SK-N-SH (cell line): ENCODE data around the gene RAD51. TPM values are rescaled to one million over a fixed set of nuclear protein-coding genes. Genes with fewer than 3 reads are reported as not detected.

Experiments used
- CTCF ChIA-PET: fragments of 300-600, 350-600 bp; formaldehyde crosslinking; extraction: SDS; loops from one replicate; lab custom pipeline; 2021; lab: Yijun Ruan, JAX
- POLR2A ChIA-PET: fragments of 350-600 bp; sonication (Branson Sonifier 250); formaldehyde crosslinking; extraction: SDS; loops from one replicate; lab custom pipeline; 2020; ENCODE audit warnings: antibody characterized with exemption, inconsistent platforms; lab: Yijun Ruan, JAX
- DNase-seq: peaks from one replicate; pipeline ENCODE4 v3.0.0; 2012
- H2AFZ ChIP-seq: fragments of 200-600 bp; sonication (generic); 2 replicates; pipeline ENCODE4 v1.8.1; 2016; ENCODE audit warnings: antibody characterized with exemption, mild to moderate bottlenecking, low read depth
- H3F3A ChIP-seq: fragments of 200-600 bp; sonication (generic); replicated peaks from 2 replicates; pipeline ENCODE3; 2016; ENCODE audit warnings: antibody characterized with exemption, mild to moderate bottlenecking; ENCODE audit not compliant: insufficient read depth
- H3K27ac ChIP-seq, 2 experiments: fragments of 200-500 bp in 1 of 2; fragments of 200-600 bp in 1 of 2; sonication (Bioruptor generic) in 1 of 2; sonication (generic), shearing (Covaris generic) in 1 of 2; 2 replicates each; pipeline versions ENCODE4 v1.5.1 to v1.6.1; 2014 to 2016; ENCODE audit warnings: low read depth in 2 of 2, inconsistent platforms in 1 of 2, low read length in 1 of 2, mild to moderate bottlenecking in 1 of 2, mixed read lengths in 1 of 2
- H3K27me3 ChIP-seq: fragments of 200-600 bp; sonication (generic), shearing (Covaris generic); 2 replicates; pipeline ENCODE4 v1.6.1; 2016; ENCODE audit warnings: mixed run types; ENCODE audit not compliant: insufficient read depth
- H3K36me3 ChIP-seq, 2 experiments: fragments of 200-500 bp in 1 of 2; fragments of 200-600 bp in 1 of 2; sonication (Bioruptor generic) in 1 of 2; sonication (generic) in 1 of 2; replicated peaks in 1 of 2; 2 replicates each; pipeline versions ENCODE3 to v1.5.1; 2014 to 2016; ENCODE audit warnings: low read length in 1 of 2, mild to moderate bottlenecking in 1 of 2; ENCODE audit not compliant: insufficient read depth in 2 of 2, control insufficient read depth in 1 of 2
- H3K4me1 ChIP-seq, 2 experiments: fragments of 200-500 bp in 1 of 2; fragments of 200-600 bp in 1 of 2; sonication (Bioruptor generic) in 1 of 2; sonication (generic), shearing (Covaris generic) in 1 of 2; 2 replicates each; pipeline versions ENCODE4 v1.5.1 to v1.6.1; 2014 to 2016; ENCODE audit warnings: low read depth in 1 of 2, low read length in 1 of 2, mixed run types in 1 of 2; ENCODE audit not compliant: insufficient read depth in 2 of 2, control insufficient read depth in 1 of 2
- H3K4me2 ChIP-seq: fragments of 200-600 bp; sonication (generic), shearing (Covaris generic); 2 replicates; pipeline ENCODE4 v1.6.1; 2017; ENCODE audit warnings: mixed run types
- H3K4me3 ChIP-seq, 2 experiments: fragments of 200-500 bp in 1 of 2; fragments of 200-600 bp in 1 of 2; sonication (Bioruptor generic) in 1 of 2; sonication (generic), shearing (Covaris generic) in 1 of 2; 2 replicates each; pipeline versions ENCODE4 v1.5.1 to v1.8.1; 2014 to 2016; ENCODE audit warnings: low read depth in 2 of 2, inconsistent platforms in 1 of 2, low read length in 1 of 2, mild to moderate bottlenecking in 1 of 2, mixed read lengths in 1 of 2, moderate library complexity in 1 of 2
- H3K79me2 ChIP-seq: fragments of 200-600 bp; sonication (generic); 2 replicates; pipeline ENCODE4 v1.8.1; 2017; ENCODE audit warnings: mild to moderate bottlenecking; ENCODE audit not compliant: insufficient read depth
- H3K9ac ChIP-seq: fragments of 200-600 bp; sonication (generic); 2 replicates; pipeline ENCODE4 v1.6.1; 2017; ENCODE audit warnings: mixed run types
- H3K9me2 ChIP-seq: fragments of 200-600 bp; sonication (generic); 2 replicates; pipeline ENCODE4 v1.6.1; 2017; ENCODE audit warnings: mixed run types
- H3K9me3 ChIP-seq: fragments of 200-600 bp; sonication (generic); 2 replicates; pipeline ENCODE4 v1.6.1; 2017; ENCODE audit warnings: mixed run types, mild to moderate bottlenecking, moderate library complexity
- H4K20me1 ChIP-seq: fragments of 200-600 bp; sonication (generic); 2 replicates; pipeline ENCODE4 v1.6.1; 2017; ENCODE audit warnings: mild to moderate bottlenecking, mixed run types; ENCODE audit not compliant: insufficient read depth
- CTCF ChIP-seq: fragments of 200-600 bp; sonication (generic); IDR thresholded peaks from 2 replicates; pipeline ENCODE4 v1.6.1; 2017; ENCODE audit warnings: antibody characterized with exemption, mild to moderate bottlenecking, moderate library complexity
- ELF1 ChIP-seq: IDR thresholded peaks from 2 replicates; pipeline ENCODE4 v1.4.0; 2012
- EP300 ChIP-seq, 2 experiments: IDR thresholded peaks; 2 replicates each; pipeline versions ENCODE4 v1.4.0 to v1.6.1; 2012; ENCODE audit warnings: borderline replicate concordance in 1 of 2, low read depth in 1 of 2, low read length in 1 of 2
- EZH2phosphoT487 ChIP-seq: fragments of 200-600 bp; sonication (generic); IDR thresholded peaks from 2 replicates; pipeline ENCODE4 v1.6.1; 2017; ENCODE audit warnings: low read depth, mixed run types, mild to moderate bottlenecking, antibody characterized with exemption, moderate library complexity, borderline replicate concordance
- FOSL2 ChIP-seq: IDR thresholded peaks from 2 replicates; pipeline ENCODE4 v1.4.0; 2012; ENCODE audit warnings: low read depth, mild to moderate bottlenecking, moderate library complexity, borderline replicate concordance
- FOXJ3 ChIP-seq: sonication (generic); formaldehyde crosslinking; IDR thresholded peaks from 2 replicates; pipeline ENCODE4 v1.5.1; 2020; ENCODE audit warnings: mild to moderate bottlenecking, missing genetic modification reagents
- FOXM1 ChIP-seq: IDR thresholded peaks from 2 replicates; pipeline ENCODE4 v1.4.0; 2012; ENCODE audit warnings: low read depth, mild to moderate bottlenecking
- GABPA ChIP-seq: IDR thresholded peaks from 2 replicates; pipeline ENCODE4 v1.4.0; 2012; ENCODE audit warnings: low read depth, mild to moderate bottlenecking
- GATA2 ChIP-seq: sonication (generic); formaldehyde crosslinking; IDR thresholded peaks from 2 replicates; pipeline ENCODE4 v1.5.0; 2020; ENCODE audit warnings: mild to moderate bottlenecking, missing genetic modification reagents
- JUND ChIP-seq: IDR thresholded peaks from 2 replicates; pipeline ENCODE4 v1.4.0; 2012
- RAD21 ChIP-seq: IDR thresholded peaks from 2 replicates; pipeline ENCODE4 v1.6.1; 2012; ENCODE audit warnings: mild to moderate bottlenecking, low read length
- RCOR1 ChIP-seq: fragments of 150-350 bp; IDR thresholded peaks from 2 replicates; pipeline ENCODE4 v1.6.1; 2017; ENCODE audit warnings: antibody characterized with exemption, low read length
- RFX5 ChIP-seq: IDR thresholded peaks from 2 replicates; pipeline ENCODE4 v1.6.1; 2012; ENCODE audit warnings: mild to moderate bottlenecking, improper control_type of control experiment, low read length
- RXRA ChIP-seq: IDR thresholded peaks from 2 replicates; pipeline ENCODE4 v1.4.0; 2012; ENCODE audit warnings: low read depth, mild to moderate bottlenecking, borderline replicate concordance
- TAF1 ChIP-seq: IDR thresholded peaks from 2 replicates; pipeline ENCODE4 v1.6.1; 2012; ENCODE audit warnings: low read depth, mild to moderate bottlenecking, low read length, moderate library complexity, borderline replicate concordance
- TCF12 ChIP-seq: IDR thresholded peaks from 2 replicates; pipeline ENCODE4 v1.4.0; 2012
- WGBS: methylation state at CpG from one replicate; pipeline ENCODE4 v1.1.6; 2017; ENCODE audit warnings: low lambda C conversion rate; 5-methylcytosine and 5-hydroxymethylcytosine counted together
- polyA plus RNA-seq, 3 experiments: library from polyadenylated mRNA; depleted of rRNA; stranded (reverse); fragments of >200 nt; gene quantifications; 2 replicates each; pipeline ENCODE4 v1.2.3, GENCODE V29; 2012
- TF ChIP-seq, protein P1 (sequence below): IDR thresholded peaks from 2 replicates; pipeline ENCODE4 v1.4.0; 2012; ENCODE audit warnings: low read depth

The RAD51 gene
- polyA plus RNA-seq, 1 of the 3 experiments (the other 2 are of a cell fraction), result 7.6 TPM

DNA sequence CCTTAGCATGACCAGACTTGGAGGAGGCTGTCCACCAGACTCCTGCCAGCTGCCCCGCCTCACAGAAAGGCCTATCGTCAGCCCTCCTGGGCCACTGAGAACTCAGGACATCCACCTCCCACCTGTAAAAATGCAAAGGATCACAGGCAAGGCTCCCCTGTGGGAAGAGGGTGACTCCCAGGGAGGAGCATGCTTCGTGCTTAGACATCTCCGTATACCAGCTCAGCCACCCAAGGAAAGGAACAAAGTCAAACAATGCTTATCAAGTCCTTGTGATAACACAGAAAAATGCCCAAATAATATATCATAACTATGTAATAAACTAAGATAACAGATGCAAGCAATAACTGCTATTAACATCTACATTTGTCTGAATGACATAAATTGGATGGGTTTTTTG lies 55.9 kb downstream of the RAD51 start (continued):
- TF ChIP-seq TAF1 (no peak), RXRA (no peak), FOSL2 (no peak), TCF12 (no peak), RAD21 (no peak), FOXM1 (no peak), FOXJ3 (CRISPR knock-in tag) (no peak)
- TF ChIP-seq, protein P1, sequence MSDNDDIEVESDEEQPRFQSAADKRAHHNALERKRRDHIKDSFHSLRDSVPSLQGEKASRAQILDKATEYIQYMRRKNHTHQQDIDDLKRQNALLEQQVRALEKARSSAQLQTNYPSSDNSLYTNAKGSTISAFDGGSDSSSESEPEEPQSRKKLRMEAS, result no peak

DNA sequence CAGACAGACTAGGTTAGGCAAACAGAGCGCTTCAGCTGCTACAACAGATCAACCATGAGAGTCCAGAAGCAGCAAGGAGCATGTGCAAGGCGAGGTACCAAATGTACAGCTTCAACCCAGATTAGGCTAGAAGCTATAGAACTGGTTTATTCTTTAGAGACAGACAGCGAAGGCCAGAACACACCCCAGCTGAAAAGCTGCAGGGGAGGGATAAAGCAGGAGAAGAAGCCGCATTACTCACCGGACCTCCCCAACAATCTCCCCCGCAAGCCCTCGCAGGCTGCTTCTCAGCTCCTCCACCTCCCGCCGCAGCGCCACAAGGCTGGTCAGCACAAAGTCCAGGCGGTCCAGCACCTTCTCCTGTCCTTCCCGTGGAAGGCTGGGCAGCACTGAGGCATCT lies 56.8 kb downstream of the RAD51 start:
- CTCF ChIA-PET, result interaction anchor here (0.8 to 20.8 kb wide), 2 partner anchors 22 to 26 kb away, joined by 3 to 555 read pairs; partner anchors contain the start of genes C15orf62 and GCHFR
- peaks cover 37% of the 10 kb centered on the region for H3K79me2 ChIP-seq
- H3K27ac ChIP-seq, result no peak overlapping the region
- POLR2A ChIA-PET, result interaction anchor here (0.6 kb wide), 1 partner anchor 203 kb away, joined by 4 read pairs; no protein-coding TSS in a partner anchor
- H3K27me3 ChIP-seq, result no peaks in the 10 kb centered on the region
- H3K9me2 ChIP-seq, result no peaks in the 10 kb centered on the region
- H3F3A ChIP-seq, result peaks cover 5% of the 10 kb centered on the region
- no peak for DNase-seq
- H3K9ac ChIP-seq, result no peak overlapping the region
- no peak overlapping the region for H3K4me2 ChIP-seq
- peaks cover 14 to 19% of the 10 kb centered on the region in 2 experiments for H3K36me3 ChIP-seq
- H4K20me1 ChIP-seq, result no peaks in the 10 kb centered on the region
- no peak overlapping the region for H3K4me3 ChIP-seq
- no peaks in the 10 kb centered on the region for H3K9me3 ChIP-seq
- peaks cover 0 to 20% of the 10 kb centered on the region in 2 experiments; a peak in 2 of 4 replicates for H3K4me1 ChIP-seq
- no peak for TF ChIP-seq TAF1
- TF ChIP-seq EP300 (IDR thresholded peaks at IDR 0.05; ENCODE audit: borderline replicate concordance in 1 of 2, low read depth in 1 of 2, low read length in 1 of 2), result no peak
- no peak for TF ChIP-seq RFX5
- TF ChIP-seq EZH2phosphoT487, result no peak
- TF ChIP-seq RCOR1, result no peak
- no peak for TF ChIP-seq CTCF
- TF ChIP-seq GATA2 (CRISPR knock-in tag), result no peak
- TF ChIP-seq GABPA, result no peak
- no peak for TF ChIP-seq RXRA
- no peak for TF ChIP-seq JUND
- no peak for TF ChIP-seq ELF1
- H2AFZ ChIP-seq, result no peak overlapping the region
- 93% methylated on average over 12 of the region's 12 CpGs for WGBS
